GM18526 (cell line): ENCODE measurements around the gene FBXO34.

Source experiments
- POLR2A ChIP-seq: IDR thresholded peaks from 3 replicates; pipeline ENCODE4 v1.6.1; 2011; ENCODE audit not compliant: insufficient read length; ENCODE audit errors: extremely low read depth

Gene FBXO34

DNA sequence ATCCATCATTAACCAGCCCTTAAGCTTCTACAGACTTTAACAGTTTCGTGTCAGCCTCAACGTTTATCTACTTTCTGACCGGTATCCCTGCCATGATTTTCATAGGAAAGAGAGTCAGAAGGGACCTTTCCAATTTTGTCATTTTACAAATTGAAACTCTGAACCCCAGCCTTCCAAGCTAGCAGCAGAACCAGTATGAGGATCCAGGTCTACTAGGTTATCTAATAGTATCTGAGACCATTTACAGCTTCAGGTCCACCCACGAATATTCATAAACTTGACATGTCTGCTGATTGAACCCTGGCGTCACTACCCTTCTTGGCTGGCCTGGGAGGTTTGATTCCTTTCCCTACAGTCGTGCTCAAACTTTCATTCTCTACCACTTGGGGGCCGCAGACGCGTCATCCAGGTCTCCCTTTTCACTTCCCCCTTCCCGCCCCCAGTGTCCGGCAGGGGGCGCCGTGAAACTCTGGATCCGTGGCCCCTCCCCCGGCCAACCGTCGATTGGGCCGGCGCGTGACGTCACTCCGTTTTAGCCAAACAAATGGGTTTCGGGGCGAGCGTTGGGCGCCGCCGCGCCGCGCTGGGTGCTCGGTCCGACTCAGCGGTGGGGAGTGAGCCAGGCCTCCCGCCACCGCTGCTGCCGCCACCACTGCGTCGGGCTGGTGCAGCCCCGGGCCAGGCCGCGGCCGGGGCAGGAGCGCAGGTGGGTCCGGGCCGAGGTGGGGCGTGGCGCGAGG lies at the start of gene FBXO34:
TSS of gene FBXO34 (plus strand) at position 590 of the 740 bp plus-strand sequence. CDS start 78,970 bp downstream, outside the sequence.
- peak; percentile 85 for TF ChIP-seq POLR2A

DNA sequence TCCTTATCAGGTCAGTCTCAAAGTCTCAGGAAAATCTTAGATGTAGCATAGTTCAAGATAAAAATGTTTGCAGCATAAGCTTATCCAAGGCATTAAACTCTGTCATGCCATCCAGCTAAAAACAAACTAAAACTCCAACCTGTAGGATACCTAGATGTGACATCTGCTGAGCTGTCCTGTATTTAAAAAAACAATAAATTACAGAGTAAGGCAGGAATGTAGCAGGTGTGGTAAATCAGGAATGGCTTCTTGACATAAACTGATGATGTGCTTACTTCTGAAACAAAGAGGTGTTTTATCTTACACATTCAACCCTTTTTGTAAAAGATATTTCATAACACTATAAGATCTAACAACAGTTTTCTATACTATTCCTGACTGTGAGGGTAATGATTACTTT lies 49.3 kb upstream of the FBXO34 start:
- no peak for TF ChIP-seq POLR2A

GRCh38 chr14:55223364-55223763 lies 47.9 kb upstream of the FBXO34 start:
- no peak for TF ChIP-seq POLR2A

DNA sequence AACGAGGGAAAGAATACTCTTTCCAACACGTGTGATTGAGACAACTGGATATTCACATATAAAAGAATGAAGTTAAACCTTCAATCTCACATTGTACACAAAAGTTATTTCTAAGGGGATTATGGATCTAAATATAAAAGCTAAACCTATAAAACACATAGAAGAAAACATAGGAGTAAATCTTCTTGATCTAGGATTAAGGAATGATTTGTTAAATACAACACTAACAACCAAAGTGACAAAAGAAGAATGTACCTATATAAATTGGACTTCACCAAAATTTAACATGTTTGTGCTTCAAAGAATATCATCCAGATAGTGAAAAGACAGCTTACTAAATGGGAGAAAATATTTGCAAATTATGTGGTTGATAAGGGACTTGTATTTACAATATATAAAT lies 43.0 kb upstream of the FBXO34 start:
- no peak for TF ChIP-seq POLR2A

GRCh38 chr14:55233591-55233990 lies 37.6 kb upstream of the FBXO34 start:
- no peak for TF ChIP-seq POLR2A

DNA sequence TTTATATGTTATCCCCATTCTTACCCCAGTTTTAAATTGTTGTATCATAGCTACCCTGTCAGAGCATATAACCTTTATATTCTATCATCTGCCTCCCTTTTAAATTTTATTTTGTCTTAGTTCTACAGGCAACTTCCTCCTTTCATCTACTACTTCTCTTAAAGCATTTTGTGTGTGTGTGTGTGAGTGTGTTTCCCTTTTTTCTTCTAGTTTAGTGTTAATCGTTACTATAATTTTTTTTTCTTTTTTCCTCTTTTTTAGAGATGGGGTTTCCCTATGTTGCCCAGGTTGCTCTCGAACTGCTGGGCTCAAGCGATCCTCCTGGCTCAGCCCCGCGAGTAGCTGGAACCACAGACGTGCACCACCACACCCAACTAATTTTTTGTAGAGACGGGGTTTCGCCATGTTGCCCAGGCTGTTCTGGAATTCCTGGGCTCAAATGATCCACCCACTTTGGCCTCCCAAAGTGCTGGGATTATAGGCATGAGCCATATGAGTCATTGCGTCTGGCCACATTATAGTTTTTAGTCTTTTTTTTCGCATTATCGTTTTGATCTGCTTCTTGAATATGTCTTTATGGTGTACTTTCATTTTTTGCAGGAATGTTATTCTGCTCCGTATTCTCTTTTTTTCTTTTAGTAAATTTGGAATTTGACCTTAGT lies 33.1 kb upstream of the FBXO34 start:
- TF ChIP-seq POLR2A, result no peak

DNA sequence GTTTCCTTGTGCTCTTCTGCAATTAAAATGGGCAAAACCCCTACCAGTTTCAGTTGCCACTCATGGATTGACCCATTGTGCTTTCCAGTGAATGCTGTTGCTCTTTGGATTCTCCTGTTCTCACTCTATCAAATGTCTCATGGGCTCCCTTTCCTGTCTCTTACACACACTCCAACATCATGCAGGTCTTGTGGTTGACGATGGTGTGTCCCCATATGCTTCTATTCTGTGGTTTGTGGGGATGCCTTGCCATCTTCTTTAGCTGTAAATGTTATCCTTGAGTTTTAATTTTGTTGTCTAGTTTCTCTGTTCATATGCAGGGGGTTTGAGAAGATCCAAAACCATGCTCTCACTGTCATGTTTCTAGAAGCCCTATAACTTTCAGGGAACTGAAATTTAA lies 31.9 kb upstream of the FBXO34 start:
- no peak for TF ChIP-seq POLR2A

DNA sequence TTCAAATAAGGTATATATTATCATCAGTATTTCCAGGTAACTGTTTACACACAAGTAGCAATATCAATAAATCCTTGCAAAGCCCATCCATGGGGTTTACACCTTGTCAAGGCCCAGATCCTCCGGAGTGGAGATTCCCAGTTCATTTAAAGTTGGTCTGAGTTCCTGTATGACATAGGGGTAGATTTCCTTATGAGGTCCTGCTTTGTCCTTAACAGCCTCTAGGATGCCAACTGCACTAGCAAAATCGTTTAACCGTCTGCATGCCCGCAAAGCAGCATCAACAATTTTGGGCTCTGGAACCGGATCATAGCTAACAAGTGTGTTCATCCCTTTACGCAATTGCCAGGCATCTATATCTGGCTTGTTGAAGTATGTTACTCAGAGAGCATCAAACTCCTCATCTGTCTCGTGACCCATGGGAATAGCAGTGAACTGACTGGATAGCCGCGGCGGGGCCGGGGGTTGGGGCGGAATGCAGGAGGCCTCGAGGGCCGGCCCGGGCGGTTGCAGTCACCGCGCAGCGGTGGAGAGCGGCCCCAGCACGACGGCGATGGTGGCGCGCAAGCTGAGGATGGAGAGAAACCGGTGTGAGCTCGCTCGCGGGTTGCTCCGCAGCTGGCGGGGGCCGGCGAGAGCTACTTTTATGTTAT lies 30.6 kb upstream of the FBXO34 start:
- TF ChIP-seq POLR2A, result no peak

GRCh38 chr14:55241673-55242072 lies 29.5 kb upstream of the FBXO34 start:
- TF ChIP-seq POLR2A, result no peak

GRCh38 chr14:55243386-55243785 lies 27.8 kb upstream of the FBXO34 start:
- TF ChIP-seq POLR2A, result no peak

DNA sequence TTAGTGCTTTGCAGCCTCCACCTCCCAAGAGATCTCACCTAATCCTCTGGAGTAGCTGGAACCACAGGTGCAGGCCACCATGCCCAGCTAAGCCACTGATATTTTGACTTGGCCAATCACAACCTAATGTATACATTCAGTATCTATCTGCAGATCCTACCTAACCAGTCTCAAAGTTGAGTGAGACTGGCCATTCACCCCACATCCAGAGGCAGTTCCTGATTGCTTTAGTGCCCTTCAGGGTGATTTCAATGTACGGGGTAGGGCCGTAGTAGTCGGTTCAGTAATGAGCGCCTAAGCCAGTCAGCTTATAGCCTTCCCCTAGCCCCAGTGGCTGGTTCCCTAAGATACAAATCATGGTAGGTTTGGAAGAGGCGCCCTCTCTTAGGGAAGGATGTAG lies 27.4 kb upstream of the FBXO34 start:
- TF ChIP-seq POLR2A, result no peak

- no peak for TF ChIP-seq POLR2A
Observed at GRCh38 chr14:55245657-55246268, 25.5 kb upstream of the FBXO34 start.

DNA sequence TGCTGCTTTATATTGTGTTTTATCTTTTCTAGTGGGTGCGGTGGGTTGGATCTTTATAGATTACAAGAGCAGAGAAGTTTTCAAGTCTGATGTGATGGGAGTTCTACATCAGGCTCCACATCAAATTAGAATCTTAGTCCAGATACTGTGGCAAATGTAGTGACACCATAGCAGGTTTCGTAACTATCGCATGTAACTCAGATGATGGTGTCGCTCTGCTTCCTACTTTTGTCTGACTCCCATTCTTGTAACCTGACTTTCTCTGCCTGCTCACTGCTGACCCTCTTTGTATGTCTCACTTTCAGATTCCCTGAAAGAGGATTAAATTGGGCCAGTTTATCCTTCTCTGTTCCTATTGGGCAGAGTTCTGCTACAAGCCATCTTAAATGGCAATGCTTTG lies 22.8 kb upstream of the FBXO34 start:
- no peak for TF ChIP-seq POLR2A

DNA sequence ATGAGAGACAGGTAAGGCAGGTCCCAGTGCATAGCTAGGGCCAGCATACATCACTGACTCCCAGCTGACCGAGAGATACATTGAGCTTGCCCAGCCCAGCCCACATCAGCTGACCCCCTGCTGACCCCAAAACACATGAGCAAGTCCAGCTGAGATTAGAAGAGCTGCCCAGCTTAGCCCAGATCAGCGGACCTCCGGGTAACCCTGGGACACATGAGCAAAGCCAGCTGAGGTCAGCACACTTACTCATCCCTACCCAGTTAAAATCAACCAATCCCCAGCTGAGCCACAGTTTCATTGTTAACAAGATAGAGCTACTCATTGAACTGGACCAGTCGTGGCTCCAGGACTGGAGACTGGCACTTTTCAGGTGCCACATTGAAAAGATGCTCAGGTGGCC lies 21.8 kb upstream of the FBXO34 start:
- no peak for TF ChIP-seq POLR2A

- TF ChIP-seq POLR2A, result no peak
Observed at GRCh38 chr14:55253276-55253675, 17.9 kb upstream of the FBXO34 start.

DNA sequence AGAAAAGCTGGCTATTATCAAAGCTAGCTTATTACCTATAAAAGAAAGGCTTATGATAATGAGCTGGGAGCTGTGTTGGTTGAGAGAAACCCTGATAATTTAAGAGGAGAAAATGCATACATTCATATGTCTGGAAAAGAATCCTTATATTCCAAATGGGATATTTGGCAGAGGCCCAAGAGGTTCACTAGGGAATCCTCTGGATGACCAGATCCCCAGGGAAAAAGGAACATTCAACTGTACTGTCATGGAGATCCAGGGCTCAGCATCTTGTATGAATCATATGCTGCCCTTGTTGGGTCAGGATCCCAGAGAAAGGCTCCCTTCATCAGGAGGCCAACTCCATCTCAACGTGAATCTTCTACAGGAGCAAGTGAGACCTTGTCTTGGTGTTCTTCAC lies 16.6 kb upstream of the FBXO34 start:
- no peak for TF ChIP-seq POLR2A

- no peak for TF ChIP-seq POLR2A
Observed at GRCh38 chr14:55255979-55256378, 15.2 kb upstream of the FBXO34 start.

DNA sequence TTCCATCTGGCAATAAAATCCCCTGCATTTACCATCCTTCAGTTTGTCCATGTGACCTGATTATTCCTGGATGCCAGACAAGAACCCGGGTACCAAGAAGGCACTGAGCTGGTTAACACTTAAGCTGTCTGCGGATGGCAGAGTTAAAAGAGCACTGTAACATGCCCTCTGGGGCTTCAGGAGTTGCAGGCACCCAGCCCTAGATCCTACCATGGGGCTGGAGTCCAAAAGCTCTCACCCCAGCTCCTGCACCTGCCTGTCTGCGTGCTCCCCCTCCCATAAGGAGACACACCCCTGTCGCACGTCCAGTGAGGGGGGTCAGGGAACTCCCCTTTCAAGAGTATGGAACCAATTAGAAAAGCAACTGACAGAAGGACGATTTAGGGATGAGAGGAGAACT lies 14.6 kb upstream of the FBXO34 start:
- no peak for TF ChIP-seq POLR2A
